ENCODE results near the gene ANKMY1.
A peak's percentile ranks its signal among the peaks of the same experiment; 100 is the strongest.
"Not testable (repeated sequence)": the region's sequence is repeated elsewhere in the genome, so short reads cannot be mapped to it uniquely, and the experiment has no call there.

Gene ANKMY1

GRCh38 chr2:240539906-240540305, 17.9 kb downstream of the ANKMY1 start:
- no peak for TF ChIP-seq CTCF (IDR thresholded peaks at IDR 0.05)
- no peak for DNase-seq (ENCODE audit: low spot score)
- Histone ChIP-seq H3K4me3 (no peak overlapping the region), H3K27ac (no peak overlapping the region)

DNA sequence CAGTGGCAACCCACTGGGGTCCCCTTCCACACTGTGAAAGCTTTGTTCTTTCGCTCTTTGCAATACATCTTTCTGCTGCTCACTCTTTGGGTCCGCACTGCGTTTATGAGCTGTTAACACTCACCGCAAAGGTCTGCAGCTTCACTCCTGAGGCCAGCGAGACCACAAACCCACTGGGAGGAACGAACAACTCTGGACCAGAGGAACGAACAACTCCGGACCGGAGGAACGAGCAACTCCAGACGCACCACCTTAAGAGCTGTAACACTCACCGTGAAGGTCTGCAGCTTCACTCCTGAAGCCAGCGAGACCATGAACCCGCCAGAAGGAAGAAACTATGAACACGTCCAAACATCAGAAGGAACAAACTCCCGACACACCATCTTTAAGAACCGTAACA, 18.7 kb downstream of the ANKMY1 start:
- H3K4me3 ChIP-seq, H3K27ac ChIP-seq: not testable (repeated sequence)
- peak; percentile 19 for DNase-seq (ENCODE audit: low spot score)

GRCh38 chr2:240538031-240538780, 19.6 kb downstream of the ANKMY1 start:
- peak; percentile 58 for DNase-seq (ENCODE audit: low spot score)
- H3K27ac ChIP-seq, result no peak overlapping the region
- H3K4me3 ChIP-seq, result no peak overlapping the region
- TF ChIP-seq CTCF (IDR thresholded peaks at IDR 0.05), result no peak

DNA sequence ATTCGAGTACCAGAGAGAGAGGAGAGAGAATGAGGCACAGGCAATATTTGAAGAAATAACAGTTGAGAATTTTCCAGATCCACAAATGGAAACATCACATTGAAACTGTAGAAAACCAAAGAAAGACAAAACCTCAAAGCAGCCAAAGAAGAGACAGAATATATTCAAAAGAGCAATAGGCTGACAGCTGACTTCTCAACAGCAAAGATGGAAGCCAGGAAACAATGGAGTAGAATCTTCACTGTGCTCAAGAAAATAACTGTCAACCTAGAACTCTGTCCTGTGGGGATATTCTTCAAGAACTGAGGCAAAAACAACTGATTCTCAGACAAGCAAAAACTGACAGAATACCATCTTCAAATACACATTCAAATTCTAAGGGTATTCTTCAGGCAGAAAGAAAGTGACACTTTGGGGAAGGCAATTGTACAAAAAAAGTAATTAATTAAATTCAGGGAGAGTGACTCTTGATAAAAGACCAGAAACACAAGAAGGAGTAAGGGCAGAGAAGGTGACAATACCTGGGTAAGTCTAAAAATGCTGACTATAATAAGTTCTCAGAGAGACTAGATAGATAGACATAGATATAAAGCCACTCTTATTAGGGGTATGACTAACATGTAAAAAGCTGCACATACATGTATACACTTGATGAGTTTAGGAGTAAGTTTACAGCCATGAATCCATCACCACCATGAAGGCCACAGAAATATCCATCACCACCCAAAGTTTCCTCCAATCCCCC, 25.6 kb downstream of the ANKMY1 start:
- TF ChIP-seq CTCF (IDR thresholded peaks at IDR 0.05), result no peak
- no peak for DNase-seq (ENCODE audit: low spot score)
- Histone ChIP-seq H3K27ac (no peak overlapping the region), H3K4me3 (no peak overlapping the region)

DNA sequence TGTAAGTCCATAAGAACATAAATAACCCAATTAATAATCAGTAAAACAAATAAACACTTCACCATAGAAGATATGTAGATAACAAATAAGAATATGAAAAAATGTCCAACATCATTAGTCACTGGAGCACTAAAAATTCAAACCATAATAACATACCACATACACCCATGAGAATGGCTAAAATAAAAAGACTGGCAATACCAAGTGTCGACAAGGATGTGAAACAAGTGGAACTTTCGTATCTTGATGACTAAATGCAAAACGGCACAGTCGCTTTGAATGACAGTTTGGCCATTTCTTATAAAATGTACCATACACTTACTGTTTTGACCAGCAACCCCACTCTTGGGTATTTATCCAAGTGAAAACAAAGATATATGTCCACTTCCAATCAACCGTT, 26.8 kb downstream of the ANKMY1 start:
- no peak for DNase-seq (ENCODE audit: low spot score)

DNA sequence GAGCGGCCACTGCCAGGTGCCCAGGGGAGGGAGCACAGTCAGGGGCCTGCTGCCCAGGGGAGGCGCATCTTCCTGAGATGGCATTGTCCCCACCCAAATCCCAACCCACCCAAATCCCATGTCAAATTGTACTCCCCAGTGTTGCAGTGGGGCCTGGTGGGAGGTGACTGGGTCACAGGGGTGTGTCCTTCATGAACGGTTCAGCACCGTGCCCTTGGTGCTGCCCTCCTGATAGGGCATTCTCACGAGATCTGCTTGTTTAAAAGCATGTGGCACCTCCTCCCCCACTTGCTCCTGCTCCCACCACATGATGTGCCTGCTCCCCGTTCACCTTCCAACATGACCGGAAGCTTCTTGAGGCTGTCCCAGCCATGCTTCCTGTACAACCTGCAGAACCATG, 27.6 kb downstream of the ANKMY1 start:
- Histone ChIP-seq H3K27ac (no peak overlapping the region), H3K4me3 (no peak overlapping the region)
- peak; percentile 16 for DNase-seq (ENCODE audit: low spot score)
- no peak for TF ChIP-seq CTCF (IDR thresholded peaks at IDR 0.05)

More for the DNA sequence above, 26.8 kb downstream of the ANKMY1 start:
- no peak overlapping the region for H3K4me3 ChIP-seq
- TF ChIP-seq CTCF (IDR thresholded peaks at IDR 0.05), result no peak
- no peak overlapping the region for H3K27ac ChIP-seq

DNA sequence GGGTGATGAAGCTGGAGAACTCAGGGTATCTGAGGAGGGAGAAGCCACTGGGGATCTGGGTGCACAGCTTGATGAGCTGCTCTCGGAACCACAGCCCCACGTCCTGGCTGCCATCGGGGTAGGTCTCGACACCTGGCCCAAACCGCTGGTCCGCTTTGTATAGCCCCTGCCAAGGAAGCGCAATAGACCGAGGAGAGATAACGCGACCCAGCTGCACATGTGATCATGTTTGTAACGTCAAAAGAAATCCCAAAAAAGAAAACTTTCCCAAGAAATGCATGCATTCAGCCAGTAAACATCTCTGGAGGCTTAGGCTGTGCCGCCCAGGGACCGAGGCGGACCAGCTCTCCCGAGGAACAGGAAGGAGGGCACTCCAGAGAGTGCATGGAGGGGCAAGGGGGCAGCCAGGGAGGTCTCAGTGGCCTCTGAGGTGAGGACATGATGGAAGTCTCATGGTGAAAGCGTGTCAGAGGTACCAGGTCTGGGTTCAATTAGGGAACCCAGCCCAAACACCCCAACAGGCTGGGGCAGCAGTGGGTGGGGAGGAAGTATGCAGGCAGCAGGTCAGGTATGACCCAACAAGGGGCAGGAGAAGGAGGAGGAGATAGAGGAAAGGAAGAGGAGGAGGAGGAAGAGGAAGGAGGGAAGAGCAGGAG, 28.3 kb downstream of the ANKMY1 start:
- DNase-seq (ENCODE audit: low spot score), result peak; percentile 54
- Histone ChIP-seq H3K4me3 (no peak overlapping the region), H3K27ac (no peak overlapping the region)
- TF ChIP-seq CTCF (IDR thresholded peaks at IDR 0.05), result no peak
